DND-41 (cell line): Measurements from ENCODE around the gene STAMBP.
"Not testable (repeated sequence)": the region's sequence is repeated elsewhere in the genome, so short reads cannot be mapped to it uniquely, and the experiment has no call there.

Experiments
- ATAC-seq: fragments of 200-7000 bp; cut with Tn5 transposase; 3 replicates; pipeline ENCODE4 v1.9.1; 2021; ENCODE audit warnings: low read depth; ENCODE audit not compliant: insufficient read depth
- DNase-seq: peaks from one replicate; pipeline ENCODE4 v3.0.0-alpha.2; 2020
- H2AFZ ChIP-seq: 2 replicates; pipeline ENCODE4 v1.6.0; 2012; ENCODE audit warnings: low read depth, low read length
- H3K27ac ChIP-seq: 2 replicates; pipeline ENCODE4 v1.5.1; 2012; ENCODE audit warnings: low read length, inconsistent platforms
- H3K27me3 ChIP-seq: fragments of 200-600 bp; sonication (generic); 2 replicates; pipeline ENCODE4 v1.6.0; 2012; ENCODE audit warnings: low read length, mild to moderate bottlenecking, inconsistent platforms; ENCODE audit not compliant: insufficient read depth, poor library complexity
- H3K36me3 ChIP-seq: 2 replicates; pipeline ENCODE4 v1.5.1; 2012; ENCODE audit warnings: low read length, inconsistent platforms; ENCODE audit not compliant: insufficient read depth
- H3K4me1 ChIP-seq: 2 replicates; pipeline ENCODE4 v1.5.1; 2012; ENCODE audit warnings: mild to moderate bottlenecking, low read length; ENCODE audit not compliant: insufficient read depth
- H3K4me2 ChIP-seq: 2 replicates; pipeline ENCODE4 v1.6.0; 2012; ENCODE audit warnings: mild to moderate bottlenecking, moderate library complexity, low read length, inconsistent platforms; ENCODE audit not compliant: insufficient read depth
- H3K4me3 ChIP-seq, 2 experiments: fragments of 200-600 bp in 1 of 2; shearing (Covaris generic) in 1 of 2; 2 replicates each; pipeline ENCODE4 v1.5.1; 2012 to 2016; ENCODE audit warnings: inconsistent platforms in 2 of 2, low read length in 2 of 2, mild to moderate bottlenecking in 2 of 2, low read depth in 1 of 2, moderate library complexity in 1 of 2
- H3K79me2 ChIP-seq: 2 replicates; pipeline ENCODE4 v1.6.0; 2012; ENCODE audit warnings: low read length, inconsistent platforms; ENCODE audit not compliant: insufficient read depth
- H3K9ac ChIP-seq: 2 replicates; pipeline ENCODE4 v1.6.0; 2012; ENCODE audit warnings: low read depth, mild to moderate bottlenecking, inconsistent platforms, low read length, moderate library complexity
- H3K9me3 ChIP-seq: 2 replicates; pipeline ENCODE4 v1.5.1; 2012; ENCODE audit warnings: low read length, moderate library complexity, mild to moderate bottlenecking, inconsistent platforms; ENCODE audit not compliant: insufficient read depth, severe bottlenecking
- H4K20me1 ChIP-seq: 2 replicates; pipeline ENCODE4 v1.6.0; 2012; ENCODE audit warnings: low read length; ENCODE audit not compliant: insufficient read depth
- EZH2 ChIP-seq: IDR thresholded peaks from 3 replicates; pipeline ENCODE4 v1.6.1; 2012; ENCODE audit warnings: borderline replicate concordance, low read depth, mild to moderate bottlenecking, moderate library complexity, low read length, inconsistent platforms; ENCODE audit not compliant: severe bottlenecking
- TF ChIP-seq, protein P1 (sequence below): IDR thresholded peaks from 2 replicates; pipeline ENCODE4 v1.5.1; 2012; ENCODE audit warnings: borderline replicate concordance, low read length, moderate library complexity, mild to moderate bottlenecking; ENCODE audit not compliant: poor library complexity, severe bottlenecking; ENCODE audit errors: extremely low read depth

The STAMBP gene

GRCh38 chr2:73828818-73829570 is at the start of gene STAMBP:
Gene STAMBP (plus strand): TSS chr2:73828961. CDS start chr2:73830857, 1,896 bp downstream.
- Histone ChIP-seq H3K4me2 (peak within 1 kb of the TSS; percentile 72), H3K27me3 (no peaks in the 10 kb centered on the region), H3K4me3 (peak within 1 kb of the TSS; percentile 72 to 79), H4K20me1 (no peaks in the 10 kb centered on the region), H3K79me2 (peaks cover 46% of the 10 kb centered on the region), H3K9ac (peak within 1 kb of the TSS; percentile 75), H3K9me3 (no peaks in the 10 kb centered on the region), H3K36me3 (peaks cover 28% of the 10 kb centered on the region), H3K27ac (peak within 1 kb of the TSS; percentile 70), H2AFZ (peak within 1 kb of the TSS; percentile 95), H3K4me1 (peaks cover 47% of the 10 kb centered on the region)
- peak; percentile 96 for DNase-seq
- ATAC-seq: peak; percentile 95
- TF ChIP-seq EZH2: no peak
- TF ChIP-seq, protein P1, sequence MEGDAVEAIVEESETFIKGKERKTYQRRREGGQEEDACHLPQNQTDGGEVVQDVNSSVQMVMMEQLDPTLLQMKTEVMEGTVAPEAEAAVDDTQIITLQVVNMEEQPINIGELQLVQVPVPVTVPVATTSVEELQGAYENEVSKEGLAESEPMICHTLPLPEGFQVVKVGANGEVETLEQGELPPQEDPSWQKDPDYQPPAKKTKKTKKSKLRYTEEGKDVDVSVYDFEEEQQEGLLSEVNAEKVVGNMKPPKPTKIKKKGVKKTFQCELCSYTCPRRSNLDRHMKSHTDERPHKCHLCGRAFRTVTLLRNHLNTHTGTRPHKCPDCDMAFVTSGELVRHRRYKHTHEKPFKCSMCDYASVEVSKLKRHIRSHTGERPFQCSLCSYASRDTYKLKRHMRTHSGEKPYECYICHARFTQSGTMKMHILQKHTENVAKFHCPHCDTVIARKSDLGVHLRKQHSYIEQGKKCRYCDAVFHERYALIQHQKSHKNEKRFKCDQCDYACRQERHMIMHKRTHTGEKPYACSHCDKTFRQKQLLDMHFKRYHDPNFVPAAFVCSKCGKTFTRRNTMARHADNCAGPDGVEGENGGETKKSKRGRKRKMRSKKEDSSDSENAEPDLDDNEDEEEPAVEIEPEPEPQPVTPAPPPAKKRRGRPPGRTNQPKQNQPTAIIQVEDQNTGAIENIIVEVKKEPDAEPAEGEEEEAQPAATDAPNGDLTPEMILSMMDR: no peak

GRCh38 chr2:73779467-73780236 is 49.1 kb upstream of the STAMBP start, which contains the start of gene DUSP11:
Gene DUSP11 (minus strand): TSS chr2:73780103. CDS start chr2:73779974, 129 bp downstream.
- Histone ChIP-seq H4K20me1 (no peaks in the 10 kb centered on the region), H3K4me1 (peaks cover 27% of the 10 kb centered on the region), H3K9ac (peak within 1 kb of the TSS; percentile 74), H3K27ac (peak within 1 kb of the TSS; percentile 83), H3K4me2 (peak within 1 kb of the TSS; percentile 76), H2AFZ (peak within 1 kb of the TSS; percentile 95), H3K79me2 (peaks cover 31% of the 10 kb centered on the region), H3K4me3 (peak within 1 kb of the TSS; percentile 68 to 84), H3K9me3 (no peaks in the 10 kb centered on the region), H3K27me3 (peaks cover 2% of the 10 kb centered on the region), H3K36me3 (peaks cover 24% of the 10 kb centered on the region)
- TF ChIP-seq EZH2: no peak
- TF ChIP-seq, protein P1: peak; percentile 98
- ATAC-seq (peak; percentile 99), DNase-seq (peak; percentile 97)

DNA sequence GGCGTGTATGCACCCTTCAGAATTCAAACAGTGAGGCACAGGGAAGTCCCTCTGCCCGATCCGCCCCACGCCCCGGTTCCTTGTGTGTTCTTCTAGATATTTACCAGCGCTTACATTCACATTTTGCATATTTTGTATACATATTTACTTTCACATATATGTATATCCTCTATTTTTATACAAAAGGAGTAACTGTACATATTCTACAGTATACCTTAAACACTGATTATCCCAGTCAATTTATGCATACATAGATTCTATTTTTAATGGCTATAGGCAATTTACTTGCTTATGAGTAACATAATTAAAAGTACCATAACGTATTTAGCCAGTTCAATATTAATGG is 48.6 kb upstream of the STAMBP start:
- no peak for DNase-seq
- no peaks in the 10 kb centered on the region for H4K20me1 ChIP-seq
- peaks cover 27% of the 10 kb centered on the region for H3K4me1 ChIP-seq
- peaks cover 2% of the 10 kb centered on the region for H3K27me3 ChIP-seq
- peak overlapping the region; percentile 68 to 84; a peak in 3 of 4 replicates for H3K4me3 ChIP-seq
- no peak for ATAC-seq
- H2AFZ ChIP-seq: peak overlapping the region; percentile 95
- peaks cover 31% of the 10 kb centered on the region for H3K79me2 ChIP-seq
- 0 out of 2 replicates have a peak overlapping the region, but pooled peaks have one; percentile 16 for H3K27ac ChIP-seq
- H3K9ac ChIP-seq: peak overlapping the region; percentile 74
- peaks cover 19% of the 10 kb centered on the region for H3K36me3 ChIP-seq
- TF ChIP-seq EZH2: no peak
- peak overlapping the region; percentile 76 for H3K4me2 ChIP-seq
- no peaks in the 10 kb centered on the region for H3K9me3 ChIP-seq

DNA sequence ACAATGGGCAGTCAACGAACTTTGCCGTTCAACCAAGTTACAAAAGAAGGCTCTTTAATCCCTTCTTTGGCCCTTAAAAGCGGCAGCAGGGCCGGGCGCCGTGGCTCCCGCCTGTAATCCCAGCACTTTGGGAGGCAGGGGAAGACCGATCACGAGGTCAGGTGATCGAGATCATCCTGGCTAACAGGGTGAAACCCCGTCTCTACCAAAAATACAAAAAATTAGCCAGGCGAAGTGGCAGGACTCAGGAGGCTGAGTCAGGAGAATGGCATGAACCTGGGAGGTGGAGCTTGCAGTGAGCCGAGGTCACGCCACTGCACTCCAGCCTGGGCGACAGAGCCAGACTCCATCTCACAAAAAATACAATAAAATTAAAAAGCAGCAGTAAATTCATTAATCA is 45.4 kb upstream of the STAMBP start:
- H2AFZ ChIP-seq: 0 out of 2 replicates have a peak overlapping the region, but pooled peaks have one; percentile 25
- H3K27me3 ChIP-seq, ATAC-seq, DNase-seq, H3K27ac ChIP-seq, H3K36me3 ChIP-seq, H4K20me1 ChIP-seq, H3K4me3 ChIP-seq, H3K9me3 ChIP-seq, H3K4me2 ChIP-seq, H3K9ac ChIP-seq: not testable (repeated sequence)
- H3K4me1 ChIP-seq: peaks cover 17% of the 10 kb centered on the region
- H3K79me2 ChIP-seq: peaks cover 15% of the 10 kb centered on the region

- not testable (repeated sequence) for DNase-seq, ATAC-seq, H3K4me3 ChIP-seq, H3K27me3 ChIP-seq, H3K27ac ChIP-seq, H3K4me2 ChIP-seq, H3K9ac ChIP-seq, H4K20me1 ChIP-seq, H3K36me3 ChIP-seq, H3K9me3 ChIP-seq
- H3K4me1 ChIP-seq: peaks cover 13% of the 10 kb centered on the region
- H3K79me2 ChIP-seq: peaks cover 10% of the 10 kb centered on the region
- H2AFZ ChIP-seq: 0 out of 2 replicates have a peak within 1 kb of the TSS, but pooled peaks have one; percentile 25
Measured at GRCh38 chr2:73783883-73784282, 44.9 kb upstream of the STAMBP start, which contains the start of gene C2orf78. Gene C2orf78 (plus strand): TSS chr2:73784183. CDS start chr2:73784310, 127 bp downstream.
